Transverse colon (tissue), 4 donors: ENCODE results near the gene TMEM132E. TPM values are rescaled to one million over a fixed set of nuclear protein-coding genes. Genes with fewer than 3 reads are reported as not detected.

Experiments used
- DNase-seq: peaks from one replicate; pipeline ENCODE4 v3.0.0-alpha.2; 2019
- H3K27ac ChIP-seq, 4 donors: fragments of 200-600 bp; sonication (generic); 2 replicates each; pipeline ENCODE4 v1.5.1; 2016 to 2018; ENCODE audit warnings: inconsistent platforms in 4 of 4
- H3K27me3 ChIP-seq: fragments of 200-600 bp; sonication (generic); 2 replicates; pipeline ENCODE4 v1.5.1; 2017; ENCODE audit warnings: inconsistent platforms
- H3K36me3 ChIP-seq, 4 donors: fragments of 200-600 bp; sonication (generic); 2 replicates each; pipeline ENCODE4 v1.5.1; 2017 to 2019; ENCODE audit warnings: inconsistent platforms in 4 of 4
- H3K4me1 ChIP-seq, 4 donors: fragments of 200-600 bp; sonication (generic); 2 replicates each; pipeline ENCODE4 v1.5.1; 2017 to 2020; ENCODE audit warnings: inconsistent platforms in 4 of 4
- H3K4me3 ChIP-seq, 4 donors: fragments of 200-600 bp; sonication (generic); 1 replicate in 1 of 4; 2 replicates in 3 of 4; pipeline versions ENCODE4 v1.5.1 to v1.6.1; 2017 to 2019; ENCODE audit warnings: inconsistent platforms in 4 of 4
- H3K9me3 ChIP-seq, 2 donors: fragments of 200-600 bp; sonication (generic); 2 replicates each; pipeline ENCODE4 v1.5.1; 2017 to 2019; ENCODE audit warnings: inconsistent platforms in 2 of 2
- EP300 ChIP-seq: sonication (generic); formaldehyde crosslinking; IDR thresholded peaks from one replicate; pipeline ENCODE4 v1.6.1; 2017; ENCODE audit warnings: antibody characterized with exemption, low read depth
- POLR2A ChIP-seq: fragments of 450-650 bp; IDR thresholded peaks from one replicate; pipeline ENCODE4 v1.6.1; 2016; ENCODE audit warnings: antibody characterized with exemption, mild to moderate bottlenecking, moderate library complexity
- POLR2AphosphoS5 ChIP-seq, 3 donors: sonication (generic); formaldehyde crosslinking; IDR thresholded peaks; one replicate each; pipeline ENCODE4 v1.6.1; 2016; ENCODE audit warnings: antibody characterized with exemption in 3 of 3
- WGBS, 2 donors: methylation state at CpG; one replicate each; pipeline ENCODE4 v1.1.5; 2018; ENCODE audit warnings: low coverage in 1 of 2; 5-methylcytosine and 5-hydroxymethylcytosine counted together
- in situ Hi-C, 4 donors: fragments of 200-750 bp; cut with MboI; loops; one replicate each; pipeline versions ENCODE4 v1.15.0 to v1.15.1; 2017; ENCODE audit warnings: low sequenced_read_pairs in 3 of 4, low pct_ligation_motif_present in 1 of 4, low pct_unique_long_range_greater_than_20kb in 1 of 4
- intact Hi-C: fragments of 100-400 bp; cut with DNase I; formaldehyde crosslinking; loops from one replicate; pipeline ENCODE4 v1.15.1; 2023; ENCODE audit warnings: low total_unique reads
- total RNA-seq, 4 donors: library from RNA; depleted of rRNA; stranded (reverse); fragments of >200 nt; gene quantifications; one replicate each; pipeline ENCODE4 v1.1.0, GENCODE V29; 2016
- TF ChIP-seq, protein P1 (sequence below), 5 experiments: fragments of 200-600 bp in 3 of 5; fragments of 450-650 bp in 2 of 5; sonication (generic) in 3 of 5; IDR thresholded peaks; 1 replicate in 2 of 5; 2 replicates in 3 of 5; pipeline ENCODE4 v1.5.1; 2016 to 2017; ENCODE audit warnings: antibody characterized with exemption in 5 of 5, inconsistent platforms in 3 of 5, mild to moderate bottlenecking in 2 of 5, moderate library complexity in 1 of 5

The TMEM132E gene
- total RNA-seq, 4 donors from 2014 or later = not detected

DNA sequence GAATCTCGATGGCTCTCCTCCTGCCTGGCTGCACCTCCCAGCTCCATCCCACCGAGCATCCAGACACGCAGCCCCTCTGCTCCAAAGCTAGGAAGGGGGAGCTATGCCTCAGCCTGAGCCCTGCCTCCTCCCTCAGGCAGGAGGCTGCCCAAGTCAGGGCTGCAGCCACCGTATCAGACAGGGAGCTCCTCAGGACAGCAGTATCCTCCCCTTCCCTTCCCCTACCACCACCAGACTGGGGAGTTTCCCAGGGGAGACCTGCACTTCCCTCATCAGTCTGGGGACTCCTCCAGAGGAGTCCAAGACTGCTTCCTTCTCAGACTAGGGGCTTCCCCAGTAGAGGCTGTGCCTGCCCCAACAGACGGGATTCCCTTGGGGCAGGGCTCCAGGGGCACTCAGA is 17.5 kb downstream of the TMEM132E start:
- Histone ChIP-seq H3K27me3 (peaks cover 2% of the 10 kb centered on the region), H3K4me3 (no peak overlapping the region), H3K27ac (no peak overlapping the region), H3K36me3 (no peaks in the 10 kb centered on the region), H3K4me1 (no peaks in the 10 kb centered on the region), H3K9me3 (no peaks in the 10 kb centered on the region)
- in situ Hi-C loops (loop anchor here in 1 of 4 donors (25.0 kb wide), 1 partner anchor 540 kb away; the partner anchor contains the start of genes NLE1 and UNC45B), intact Hi-C loops (no loop called here)
- no peak for DNase-seq
- TF ChIP-seq, protein P1, sequence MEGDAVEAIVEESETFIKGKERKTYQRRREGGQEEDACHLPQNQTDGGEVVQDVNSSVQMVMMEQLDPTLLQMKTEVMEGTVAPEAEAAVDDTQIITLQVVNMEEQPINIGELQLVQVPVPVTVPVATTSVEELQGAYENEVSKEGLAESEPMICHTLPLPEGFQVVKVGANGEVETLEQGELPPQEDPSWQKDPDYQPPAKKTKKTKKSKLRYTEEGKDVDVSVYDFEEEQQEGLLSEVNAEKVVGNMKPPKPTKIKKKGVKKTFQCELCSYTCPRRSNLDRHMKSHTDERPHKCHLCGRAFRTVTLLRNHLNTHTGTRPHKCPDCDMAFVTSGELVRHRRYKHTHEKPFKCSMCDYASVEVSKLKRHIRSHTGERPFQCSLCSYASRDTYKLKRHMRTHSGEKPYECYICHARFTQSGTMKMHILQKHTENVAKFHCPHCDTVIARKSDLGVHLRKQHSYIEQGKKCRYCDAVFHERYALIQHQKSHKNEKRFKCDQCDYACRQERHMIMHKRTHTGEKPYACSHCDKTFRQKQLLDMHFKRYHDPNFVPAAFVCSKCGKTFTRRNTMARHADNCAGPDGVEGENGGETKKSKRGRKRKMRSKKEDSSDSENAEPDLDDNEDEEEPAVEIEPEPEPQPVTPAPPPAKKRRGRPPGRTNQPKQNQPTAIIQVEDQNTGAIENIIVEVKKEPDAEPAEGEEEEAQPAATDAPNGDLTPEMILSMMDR (IDR thresholded peaks at IDR 0.05) = no peak
- TF ChIP-seq POLR2A (no peak), EP300 (no peak), POLR2AphosphoS5 (IDR thresholded peaks at IDR 0.05) (no peak)
- WGBS, 2 donors = 25 to 28% methylated on average over 3 to 5 of the region's 5 CpGs

DNA sequence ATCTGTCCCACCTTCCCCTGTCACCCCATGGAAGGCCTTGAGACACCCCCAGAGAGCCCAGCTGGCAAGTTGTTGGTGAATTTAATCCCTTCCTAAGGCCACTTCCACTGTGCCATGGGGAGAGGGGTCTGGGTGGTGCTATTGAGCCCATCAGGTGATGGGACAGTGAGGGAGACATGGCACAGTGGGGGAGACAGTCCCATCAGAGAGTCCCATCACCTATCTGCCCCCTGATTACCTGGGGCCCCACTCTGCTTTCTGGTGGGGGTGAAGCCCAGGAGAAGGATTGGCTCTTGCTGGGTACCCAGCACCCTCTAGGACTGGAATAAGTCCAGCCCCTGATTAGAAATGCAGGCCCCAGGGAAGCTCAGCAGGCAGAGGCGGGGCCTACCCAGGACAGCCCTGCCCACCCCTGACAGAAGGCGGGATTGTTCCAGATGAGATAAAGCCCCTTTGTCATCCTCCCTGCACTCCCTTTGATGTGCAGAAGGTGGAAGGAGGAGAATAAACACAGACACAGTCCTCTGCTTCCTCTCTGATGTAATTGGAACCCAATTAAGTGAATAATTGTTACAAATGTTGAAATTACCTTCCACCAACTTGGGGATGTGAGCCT is 18.9 kb downstream of the TMEM132E start:
- 53% methylated on average over 2 of the region's 2 CpGs; no CpG with 5 or more reads in 1 of the 2 donors for WGBS, 2 donors
- Histone ChIP-seq H3K27ac (no peak overlapping the region), H3K4me1 (no peaks in the 10 kb centered on the region), H3K27me3 (peaks cover 2% of the 10 kb centered on the region), H3K9me3 (no peaks in the 10 kb centered on the region), H3K36me3 (no peaks in the 10 kb centered on the region), H3K4me3 (no peak overlapping the region)
- intact Hi-C loops = no loop called here
- DNase-seq = no peak
- TF ChIP-seq, protein P1 (IDR thresholded peaks at IDR 0.05) = no peak
- no peak for TF ChIP-seq POLR2AphosphoS5 (IDR thresholded peaks at IDR 0.05)
- no peak for TF ChIP-seq POLR2A
- in situ Hi-C loops = loop anchor here in 1 of 4 donors (25.0 kb wide), 1 partner anchor 539 kb away; the partner anchor contains the start of genes NLE1 and UNC45B

DNA sequence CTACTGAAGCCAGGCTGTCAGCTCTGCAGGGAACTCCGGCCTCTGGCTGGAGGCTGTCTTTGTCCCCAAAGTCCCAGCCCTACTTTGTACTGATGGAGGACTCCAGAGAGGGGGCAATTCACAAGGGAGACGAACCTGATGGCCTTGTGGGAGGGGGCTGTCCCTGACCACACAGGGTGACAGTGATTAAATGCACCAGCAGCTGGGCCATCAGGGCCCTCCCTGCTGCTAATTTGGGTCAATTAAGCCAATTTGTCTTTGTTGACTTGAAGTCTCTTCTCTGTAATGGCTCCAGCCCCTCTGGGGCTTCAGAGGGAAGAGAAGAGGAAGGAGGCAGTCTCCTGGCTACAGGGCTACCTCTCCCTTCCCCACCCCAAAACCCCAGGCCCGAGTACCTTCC is 22.0 kb downstream of the TMEM132E start:
- TF ChIP-seq, protein P1 (IDR thresholded peaks at IDR 0.05) = no peak
- TF ChIP-seq POLR2AphosphoS5 (IDR thresholded peaks at IDR 0.05) (no peak), POLR2A (no peak), EP300 (no peak)
- Histone ChIP-seq H3K4me3 (no peak overlapping the region), H3K9me3 (no peaks in the 10 kb centered on the region), H3K36me3 (no peaks in the 10 kb centered on the region), H3K27me3 (peaks cover 2% of the 10 kb centered on the region), H3K27ac (no peak overlapping the region), H3K4me1 (no peaks in the 10 kb centered on the region)
- 35% methylated on average over 3 of the region's 3 CpGs; no CpG with 5 or more reads in 1 of the 2 donors for WGBS, 2 donors
- in situ Hi-C loops (no loop called here), intact Hi-C loops (no loop called here)
- no peak for DNase-seq

DNA sequence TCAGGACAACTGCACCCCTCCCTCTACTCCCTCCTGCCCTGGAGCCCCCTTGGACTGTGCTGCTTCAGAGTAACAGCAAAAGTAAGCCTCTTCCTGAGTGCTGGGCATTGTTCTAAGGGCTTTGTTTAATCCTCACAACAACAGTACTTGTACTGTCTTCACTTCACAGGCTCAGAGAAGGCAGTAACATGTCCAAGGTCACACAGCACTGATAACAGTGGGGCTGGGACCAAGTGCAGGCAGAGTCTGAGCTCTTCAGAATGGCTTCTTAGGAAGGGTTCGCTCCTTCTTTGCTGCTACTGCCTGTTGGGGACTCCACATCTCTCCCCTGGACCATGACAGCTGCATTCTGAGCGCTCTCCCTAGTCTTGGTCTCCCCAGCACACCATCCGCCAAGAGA is 24.6 kb downstream of the TMEM132E start:
- 68 to 83% methylated on average over 3 of the region's 3 CpGs for WGBS, 2 donors
- Histone ChIP-seq H3K4me3 (no peak overlapping the region), H3K27me3 (peaks cover 11% of the 10 kb centered on the region), H3K36me3 (no peaks in the 10 kb centered on the region), H3K9me3 (no peaks in the 10 kb centered on the region), H3K27ac (no peak overlapping the region), H3K4me1 (no peaks in the 10 kb centered on the region)
- no peak for DNase-seq
- intact Hi-C loops = no loop called here
- TF ChIP-seq EP300 = no peak
- in situ Hi-C loops = no loop called here

DNA sequence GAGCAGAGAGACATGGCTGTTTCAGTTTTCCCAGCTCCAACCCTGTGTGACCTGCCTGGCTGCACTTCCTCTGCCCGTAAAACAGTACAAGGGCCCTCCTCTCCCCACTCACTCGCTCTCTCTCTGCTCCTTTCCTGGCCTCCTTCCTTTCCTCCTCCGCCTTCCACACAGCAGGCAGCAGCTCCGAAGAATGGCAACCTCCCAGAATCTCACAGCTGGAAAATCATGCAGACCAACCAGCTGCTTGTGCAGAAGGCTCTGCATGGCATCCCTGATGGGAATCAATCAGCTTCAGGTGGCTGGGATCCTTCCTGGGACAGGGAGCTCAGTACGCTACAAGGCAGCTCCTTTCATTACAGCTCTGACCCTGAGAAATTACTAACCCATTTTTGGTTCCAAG is 27.4 kb downstream of the TMEM132E start:
- H3K27ac ChIP-seq = no peak overlapping the region
- no peaks in the 10 kb centered on the region for H3K36me3 ChIP-seq
- WGBS, 2 donors = 36 to 42% methylated on average over 5 of the region's 5 CpGs
- no peaks in the 10 kb centered on the region for H3K9me3 ChIP-seq
- H3K27me3 ChIP-seq = peaks cover 29% of the 10 kb centered on the region
- intact Hi-C loops (no loop called here), in situ Hi-C loops (no loop called here)
- no peak overlapping the region for H3K4me3 ChIP-seq
- H3K4me1 ChIP-seq = no peaks in the 10 kb centered on the region
- TF ChIP-seq, protein P1 (IDR thresholded peaks at IDR 0.05) = no peak
- DNase-seq = no peak
